Esophagus muscularis mucosa (tissue), 4 donors: ENCODE measurements around the gene NABP2. TPM values are rescaled to one million over a fixed set of nuclear protein-coding genes. Genes with fewer than 3 reads are reported as not detected.

Experiments
- DNase-seq: peaks from one replicate; pipeline ENCODE4 v3.0.0-alpha.2; 2017; ENCODE audit errors: extremely low spot score
- H3K27ac ChIP-seq, 4 donors: fragments of 200-600 bp; sonication (generic); replicated peaks in 1 of 4; 1 replicate in 3 of 4; 2 replicates in 1 of 4; pipeline ENCODE4 v1.5.1; 2016 to 2019; ENCODE audit warnings: mild to moderate bottlenecking in 1 of 4
- H3K27me3 ChIP-seq, 4 donors: fragments of 200-600 bp; sonication (generic); one replicate each; pipeline versions ENCODE4 v1.5.1 to v1.6.0; 2016 to 2019
- H3K36me3 ChIP-seq, 4 donors: fragments of 200-600 bp; sonication (generic); one replicate each; pipeline ENCODE4 v1.5.1; 2016 to 2019
- H3K4me1 ChIP-seq, 4 donors: fragments of 200-600 bp; sonication (generic); one replicate each; pipeline ENCODE4 v1.5.1; 2016 to 2019
- H3K4me3 ChIP-seq, 4 donors: fragments of 200-600 bp; sonication (generic); 1 replicate in 2 of 4; 2 replicates in 2 of 4; pipeline ENCODE4 v1.5.1; 2016 to 2019; ENCODE audit warnings: mild to moderate bottlenecking in 4 of 4, moderate library complexity in 1 of 4
- H3K9me3 ChIP-seq, 4 donors: fragments of 200-600 bp; sonication (generic); 1 replicate in 3 of 4; 2 replicates in 1 of 4; pipeline ENCODE4 v1.5.1; 2016 to 2019
- CTCF ChIP-seq, 3 experiments: fragments of 200-600 bp in 2 of 3; fragments of 450-650 bp in 1 of 3; sonication (generic) in 2 of 3; IDR thresholded peaks; one replicate each; pipeline ENCODE4 v1.5.1; 2017 to 2019; ENCODE audit warnings: antibody characterized with exemption in 3 of 3, mild to moderate bottlenecking in 2 of 3, moderate library complexity in 1 of 3
- EP300 ChIP-seq: sonication (generic); formaldehyde crosslinking; IDR thresholded peaks from one replicate; pipeline ENCODE4 v1.6.1; 2017; ENCODE audit warnings: antibody characterized with exemption
- POLR2A ChIP-seq: fragments of 450-650 bp; IDR thresholded peaks from one replicate; pipeline ENCODE4 v1.6.1; 2017; ENCODE audit warnings: antibody characterized with exemption, moderate library complexity, mild to moderate bottlenecking, low read depth
- POLR2AphosphoS5 ChIP-seq, 2 donors: sonication (generic); formaldehyde crosslinking; IDR thresholded peaks; one replicate each; pipeline ENCODE4 v1.6.1; 2017; ENCODE audit warnings: antibody characterized with exemption in 2 of 2
- WGBS: methylation state at CpG from one replicate; pipeline ENCODE4 v1.1.5; 2018; 5-methylcytosine and 5-hydroxymethylcytosine counted together
- intact Hi-C: fragments of 100-400 bp; cut with DNase I; formaldehyde crosslinking; loops from one replicate; pipeline ENCODE4 v1.15.1; 2023
- total RNA-seq, 4 donors: library from RNA; depleted of rRNA; stranded (reverse); fragments of >200 nt; gene quantifications; one replicate each; pipeline versions ENCODE4 v1.1.0 to v1.2.1, GENCODE V29; 2016

Gene NABP2
- total RNA-seq, 4 donors from 2014 or later = 27.0 to 36.4 (median 30.9) TPM

DNA sequence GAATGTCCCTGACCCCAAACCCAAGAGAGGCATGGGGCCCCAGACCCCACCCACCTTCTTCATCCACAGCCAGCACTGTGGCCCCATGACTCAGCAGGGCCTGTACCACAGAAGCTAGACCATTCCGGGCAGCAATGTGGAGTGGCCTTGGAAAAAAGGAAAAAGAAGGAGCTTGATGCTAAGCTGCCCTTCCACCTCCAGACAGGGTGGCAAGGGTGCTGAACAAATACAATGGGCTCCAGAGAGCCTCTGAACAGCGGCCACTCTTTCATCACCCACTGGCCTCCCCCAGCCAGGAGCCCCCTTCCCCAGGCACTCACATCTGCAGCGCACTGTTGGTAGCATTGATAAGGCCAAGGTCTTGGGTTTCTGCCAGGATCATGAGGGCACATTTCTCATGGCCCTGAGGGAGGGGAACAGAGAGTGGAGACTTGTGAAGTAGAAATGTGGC lies 19.6 kb downstream of the NABP2 start:
- Histone ChIP-seq H3K27ac (no peak overlapping the region), H3K36me3 (peaks cover 79 to 100% (median 100%) of the 10 kb centered on the region in 4 donors), H3K4me3 (no peak overlapping the region), H3K9me3 (no peaks in the 10 kb centered on the region), H3K27me3 (no peaks in the 10 kb centered on the region), H3K4me1 (peaks cover 0 to 3% (median 0%) of the 10 kb centered on the region in 4 donors)
- intact Hi-C loops = no loop called here
- 71% methylated on average over 3 of the region's 3 CpGs for WGBS
- DNase-seq = no peak
- no peak for TF ChIP-seq POLR2A
- TF ChIP-seq POLR2AphosphoS5 (IDR thresholded peaks at IDR 0.05) = no peak
- TF ChIP-seq EP300 = no peak
- TF ChIP-seq CTCF (IDR thresholded peaks at IDR 0.05) = no peak

GRCh38 chr12:56244494-56244893 lies 20.4 kb downstream of the NABP2 start:
- TF ChIP-seq POLR2AphosphoS5 (IDR thresholded peaks at IDR 0.05) (no peak), EP300 (no peak), POLR2A (no peak), CTCF (IDR thresholded peaks at IDR 0.05) (no peak)
- no peak for DNase-seq
- peaks cover 86 to 100% (median 100%) of the 10 kb centered on the region in 4 donors for H3K36me3 ChIP-seq
- H3K9me3 ChIP-seq = no peaks in the 10 kb centered on the region
- H3K27me3 ChIP-seq = no peaks in the 10 kb centered on the region
- intact Hi-C loops = no loop called here
- peaks cover 0 to 3% (median 0%) of the 10 kb centered on the region in 4 donors for H3K4me1 ChIP-seq
- WGBS = 88% methylated on average over 12 of the region's 14 CpGs
- H3K4me3 ChIP-seq = no peak overlapping the region
- H3K27ac ChIP-seq = no peak overlapping the region

DNA sequence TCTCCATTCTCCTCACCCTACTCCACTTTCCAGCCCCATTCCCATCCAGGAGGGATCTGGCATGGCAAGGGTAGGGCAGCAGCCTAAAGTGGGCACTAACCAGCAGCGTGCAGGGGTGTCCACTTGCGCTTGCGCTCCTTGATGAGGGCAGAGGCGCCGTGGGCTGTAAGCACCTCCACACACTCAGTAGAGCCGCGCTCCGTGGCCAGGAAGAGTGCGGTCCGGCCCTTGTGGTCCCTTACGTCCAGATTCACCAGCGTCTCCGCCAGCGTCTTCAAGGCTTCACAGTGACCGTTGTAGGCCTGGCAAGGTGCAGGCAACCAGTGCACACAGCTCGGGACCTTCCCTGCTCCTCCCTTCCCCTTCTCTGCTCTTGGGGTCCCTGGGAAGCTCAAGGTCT lies 23.8 kb downstream of the NABP2 start:
- no peak overlapping the region for H3K27ac ChIP-seq
- peaks cover 0 to 3% (median 0%) of the 10 kb centered on the region in 4 donors for H3K4me1 ChIP-seq
- H3K36me3 ChIP-seq = peaks cover 98 to 100% (median 100%) of the 10 kb centered on the region in 4 donors
- intact Hi-C loops = no loop called here
- DNase-seq = no peak
- TF ChIP-seq EP300 (no peak), CTCF (IDR thresholded peaks at IDR 0.05) (no peak), POLR2AphosphoS5 (IDR thresholded peaks at IDR 0.05) (no peak), POLR2A (no peak)
- H3K4me3 ChIP-seq = no peak overlapping the region
- WGBS = 97% methylated on average over 4 of the region's 16 CpGs
- H3K27me3 ChIP-seq = no peaks in the 10 kb centered on the region
- H3K9me3 ChIP-seq = no peaks in the 10 kb centered on the region

DNA sequence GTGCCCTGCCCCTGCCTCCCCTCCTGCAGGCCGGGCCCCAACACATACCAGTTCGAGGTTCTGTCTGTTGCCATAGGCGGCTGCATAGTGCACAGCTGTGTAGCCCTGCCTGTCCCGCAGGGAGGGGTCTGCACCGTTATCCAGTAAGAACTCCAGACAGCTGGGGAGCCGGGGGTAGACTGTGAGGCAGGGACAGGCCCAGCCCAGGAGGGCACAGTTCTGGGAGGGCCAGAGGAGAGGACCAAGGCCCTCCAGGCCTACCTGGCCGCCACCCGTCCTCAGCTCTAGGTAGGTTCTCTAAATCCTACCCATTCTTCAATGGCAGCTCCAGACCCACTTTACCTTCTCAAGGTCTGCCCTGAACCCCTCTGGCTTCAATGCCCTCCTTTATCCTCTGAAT lies 24.6 kb downstream of the NABP2 start:
- Histone ChIP-seq H3K4me1 (peaks cover 0 to 3% (median 0%) of the 10 kb centered on the region in 4 donors), H3K27me3 (no peaks in the 10 kb centered on the region), H3K4me3 (no peak overlapping the region), H3K9me3 (no peaks in the 10 kb centered on the region), H3K27ac (no peak overlapping the region), H3K36me3 (peaks cover 98 to 100% (median 100%) of the 10 kb centered on the region in 4 donors)
- intact Hi-C loops = no loop called here
- TF ChIP-seq POLR2A (no peak), CTCF (IDR thresholded peaks at IDR 0.05) (no peak), EP300 (no peak), POLR2AphosphoS5 (IDR thresholded peaks at IDR 0.05) (no peak)
- DNase-seq = no peak
- 100% methylated on average over 3 of the region's 8 CpGs for WGBS

DNA sequence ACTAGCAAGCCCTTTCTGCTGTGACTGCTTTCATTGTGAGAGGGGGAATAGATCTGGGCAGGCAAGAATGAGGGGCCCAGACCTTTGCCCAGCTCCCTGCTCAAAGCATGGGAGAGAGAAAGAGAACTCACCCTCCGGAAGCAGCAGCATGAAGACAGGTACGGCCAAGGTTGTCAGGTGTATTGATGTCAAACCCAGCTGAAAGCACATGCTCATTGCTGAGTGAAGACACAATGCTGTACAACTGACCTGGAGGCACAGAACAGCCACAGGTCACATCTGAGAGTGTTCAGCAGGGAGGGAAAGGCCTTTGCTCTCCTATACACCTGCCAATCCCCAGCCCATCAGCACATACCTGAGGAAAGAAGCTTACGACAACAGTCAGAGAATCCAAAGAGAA lies 28.5 kb downstream of the NABP2 start:
- TF ChIP-seq POLR2AphosphoS5 (IDR thresholded peaks at IDR 0.05) = no peak
- TF ChIP-seq EP300 = no peak
- TF ChIP-seq CTCF (IDR thresholded peaks at IDR 0.05) = no peak
- no peak for TF ChIP-seq POLR2A
- Histone ChIP-seq H3K9me3 (no peaks in the 10 kb centered on the region), H3K36me3 (peaks cover 69 to 88% (median 85%) of the 10 kb centered on the region in 4 donors), H3K4me3 (no peak overlapping the region), H3K27me3 (no peaks in the 10 kb centered on the region), H3K4me1 (peaks cover 14 to 21% (median 20%) of the 10 kb centered on the region in 4 donors), H3K27ac (no peak overlapping the region)
- 97% methylated on average over 3 of the region's 3 CpGs for WGBS
- intact Hi-C loops = no loop called here
- no peak for DNase-seq
